ENCODE measurements around the gene SMC3.

Gene SMC3

GRCh38 chr10:110612629-110613028, 45.1 kb downstream of the SMC3 start:
- Histone ChIP-seq H3K36me3 (ENCODE audit: control insufficient read depth, insufficient read depth, low read length) (no peaks in the 10 kb centered on the region), H3K27me3 (ENCODE audit: control insufficient read depth, insufficient read depth, low read length) (no peaks in the 10 kb centered on the region), H3K4me3 (ENCODE audit: low read depth, low read length) (no peak overlapping the region), H3K4me2 (ENCODE audit: low read length) (no peak overlapping the region), H3K9me3 (ENCODE audit: control insufficient read depth, low read length) (no peaks in the 10 kb centered on the region), H3K9ac (no peak overlapping the region), H3K4me1 (no peaks in the 10 kb centered on the region), H2AFZ (no peak overlapping the region), H3K27ac (no peak overlapping the region), H3K79me2 (no peaks in the 10 kb centered on the region)
- TF ChIP-seq, protein P1, sequence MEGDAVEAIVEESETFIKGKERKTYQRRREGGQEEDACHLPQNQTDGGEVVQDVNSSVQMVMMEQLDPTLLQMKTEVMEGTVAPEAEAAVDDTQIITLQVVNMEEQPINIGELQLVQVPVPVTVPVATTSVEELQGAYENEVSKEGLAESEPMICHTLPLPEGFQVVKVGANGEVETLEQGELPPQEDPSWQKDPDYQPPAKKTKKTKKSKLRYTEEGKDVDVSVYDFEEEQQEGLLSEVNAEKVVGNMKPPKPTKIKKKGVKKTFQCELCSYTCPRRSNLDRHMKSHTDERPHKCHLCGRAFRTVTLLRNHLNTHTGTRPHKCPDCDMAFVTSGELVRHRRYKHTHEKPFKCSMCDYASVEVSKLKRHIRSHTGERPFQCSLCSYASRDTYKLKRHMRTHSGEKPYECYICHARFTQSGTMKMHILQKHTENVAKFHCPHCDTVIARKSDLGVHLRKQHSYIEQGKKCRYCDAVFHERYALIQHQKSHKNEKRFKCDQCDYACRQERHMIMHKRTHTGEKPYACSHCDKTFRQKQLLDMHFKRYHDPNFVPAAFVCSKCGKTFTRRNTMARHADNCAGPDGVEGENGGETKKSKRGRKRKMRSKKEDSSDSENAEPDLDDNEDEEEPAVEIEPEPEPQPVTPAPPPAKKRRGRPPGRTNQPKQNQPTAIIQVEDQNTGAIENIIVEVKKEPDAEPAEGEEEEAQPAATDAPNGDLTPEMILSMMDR (IDR thresholded peaks at IDR 0.05): no peak

DNA sequence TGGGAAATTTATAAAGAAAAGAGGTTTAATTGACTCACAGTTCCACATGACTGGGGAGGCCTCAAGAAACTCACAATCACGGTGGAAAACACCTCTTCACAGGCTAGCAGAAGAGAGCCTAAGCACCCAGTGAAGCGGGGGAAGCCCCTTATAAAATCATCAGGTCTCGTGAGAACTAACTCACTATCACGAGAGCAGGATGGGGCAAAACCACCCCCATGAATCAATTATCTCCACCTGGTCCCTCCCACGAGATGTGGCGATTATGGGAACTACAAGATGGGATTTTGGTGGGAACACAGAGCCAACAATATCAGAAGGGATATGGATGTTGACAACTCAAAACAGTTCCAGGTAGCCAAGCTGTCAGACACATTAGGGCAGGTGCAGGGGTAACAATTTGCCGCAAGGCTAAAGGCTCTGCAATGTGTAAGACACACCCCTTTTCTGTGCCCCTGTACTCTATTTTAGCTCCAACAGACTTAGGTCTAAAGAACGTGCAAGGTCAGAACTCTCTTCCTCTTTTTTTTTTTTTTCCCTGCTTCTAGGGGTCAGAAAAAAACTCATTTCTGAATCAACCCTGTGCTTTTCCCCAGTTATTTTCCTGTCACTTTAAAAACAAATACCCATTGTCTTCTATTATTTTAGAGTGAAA, 46.0 kb downstream of the SMC3 start:
- Histone ChIP-seq H3K79me2 (no peaks in the 10 kb centered on the region), H3K4me1 (no peaks in the 10 kb centered on the region), H3K4me3 (ENCODE audit: low read depth, low read length) (no peak overlapping the region), H3K9me3 (ENCODE audit: control insufficient read depth, low read length) (no peaks in the 10 kb centered on the region), H3K36me3 (ENCODE audit: control insufficient read depth, insufficient read depth, low read length) (no peaks in the 10 kb centered on the region), H2AFZ (no peak overlapping the region), H3K27ac (no peak overlapping the region), H3K9ac (no peak overlapping the region), H3K27me3 (ENCODE audit: control insufficient read depth, insufficient read depth, low read length) (no peaks in the 10 kb centered on the region), H3K4me2 (ENCODE audit: low read length) (no peak overlapping the region)
- TF ChIP-seq, protein P1 (IDR thresholded peaks at IDR 0.05): no peak

- Histone ChIP-seq H3K79me2 (no peaks in the 10 kb centered on the region), H3K9me3 (ENCODE audit: control insufficient read depth, low read length) (no peaks in the 10 kb centered on the region), H3K4me1 (no peaks in the 10 kb centered on the region), H3K36me3 (ENCODE audit: control insufficient read depth, insufficient read depth, low read length) (no peaks in the 10 kb centered on the region), H3K9ac (no peak overlapping the region), H3K27me3 (ENCODE audit: control insufficient read depth, insufficient read depth, low read length) (no peaks in the 10 kb centered on the region), H2AFZ (no peak overlapping the region), H3K4me2 (ENCODE audit: low read length) (no peak overlapping the region), H3K27ac (no peak overlapping the region), H3K4me3 (ENCODE audit: low read depth, low read length) (no peak overlapping the region)
- TF ChIP-seq, protein P1 (IDR thresholded peaks at IDR 0.05): no peak
These were observed 46.6 kb downstream of the SMC3 start for GRCh38 chr10:110613996-110614495.

- no peaks in the 10 kb centered on the region for H3K36me3 ChIP-seq (ENCODE audit: control insufficient read depth, insufficient read depth, low read length)
- no peak overlapping the region for H3K9ac ChIP-seq
- H3K4me1 ChIP-seq: no peaks in the 10 kb centered on the region
- no peak overlapping the region for H3K4me3 ChIP-seq (ENCODE audit: low read depth, low read length)
- H3K79me2 ChIP-seq: no peaks in the 10 kb centered on the region
- H3K4me2 ChIP-seq (ENCODE audit: low read length): no peak overlapping the region
- H2AFZ ChIP-seq: no peak overlapping the region
- no peaks in the 10 kb centered on the region for H3K9me3 ChIP-seq (ENCODE audit: control insufficient read depth, low read length)
- TF ChIP-seq, protein P1 (IDR thresholded peaks at IDR 0.05): no peak
- H3K27me3 ChIP-seq (ENCODE audit: control insufficient read depth, insufficient read depth, low read length): no peaks in the 10 kb centered on the region
- no peak overlapping the region for H3K27ac ChIP-seq
These were observed 47.7 kb downstream of the SMC3 start for GRCh38 chr10:110615057-110615747.

Data from parathyroid adenoma (tissue), 2 donors.